Body of pancreas (tissue), 4 donors: ENCODE data around the gene SOX6. TPM values are rescaled to one million over a fixed set of nuclear protein-coding genes. Genes with fewer than 3 reads are reported as not detected.
A peak's percentile ranks its signal among the peaks of the same experiment; 100 is the strongest.

ENCODE experiments used
- ATAC-seq: fragments of 150-250 bp; one replicate; pipeline ENCODE4 v1.9.1; 2016
- DNase-seq, 4 donors: peaks; one replicate each; pipeline ENCODE4 v3.0.0-alpha.2; 2019
- H3K27ac ChIP-seq, 4 donors: fragments of 200-600 bp; sonication (generic); 1 replicate in 3 of 4; 2 replicates in 1 of 4; pipeline versions ENCODE4 v1.5.1 to v1.6.1; 2016 to 2019; ENCODE audit warnings: mild to moderate bottlenecking in 1 of 4, mixed read lengths in 1 of 4, moderate library complexity in 1 of 4
- H3K27me3 ChIP-seq, 2 donors: fragments of 200-600 bp; sonication (generic); one replicate each; pipeline ENCODE4 v1.6.0; 2016; ENCODE audit warnings: mild to moderate bottlenecking in 1 of 2
- H3K36me3 ChIP-seq, 2 donors: fragments of 200-600 bp; sonication (generic); replicated peaks in 1 of 2; 2 replicates each; pipeline ENCODE4 v1.5.1; 2016; ENCODE audit warnings: low read depth in 2 of 2; ENCODE audit not compliant: insufficient read depth in 1 of 2
- H3K4me1 ChIP-seq: fragments of 200-600 bp; sonication (generic); one replicate; pipeline ENCODE4 v1.6.0; 2016
- H3K4me3 ChIP-seq, 2 donors: fragments of 200-600 bp; sonication (generic); 1 replicate in 1 of 2; 2 replicates in 1 of 2; pipeline ENCODE4 v1.5.1; 2016 to 2019
- H3K9me3 ChIP-seq, 3 donors: fragments of 200-600 bp; sonication (generic); 1 replicate in 2 of 3; 2 replicates in 1 of 3; pipeline ENCODE4 v1.5.1; 2016
- POLR2A ChIP-seq, 3 donors: fragments of 450-650 bp; IDR thresholded peaks; one replicate each; pipeline ENCODE4 v1.6.1; 2016; ENCODE audit warnings: antibody characterized with exemption in 3 of 3, mild to moderate bottlenecking in 2 of 3
- WGBS, 2 donors: methylation state at CpG; one replicate each; pipeline ENCODE4 v1.1.5; 2017; 5-methylcytosine and 5-hydroxymethylcytosine counted together
- intact Hi-C: fragments of 100-400 bp; cut with DNase I; formaldehyde crosslinking; loops from one replicate; pipeline ENCODE4 v1.15.1; 2023
- total RNA-seq, 2 donors: library from RNA; depleted of rRNA; stranded (reverse); fragments of >200 nt; gene quantifications; one replicate each; pipeline ENCODE4 v1.1.0, GENCODE V29; 2016
- TF ChIP-seq, protein P1 (sequence below), 7 experiments: fragments of 450-650 bp in 4 of 7; fragments of 200-600 bp in 3 of 7; sonication (generic) in 3 of 7; IDR thresholded peaks; one replicate each; pipeline ENCODE4 v1.5.1; 2016 to 2019; ENCODE audit warnings: antibody characterized with exemption in 7 of 7

Gene SOX6
- total RNA-seq, 2 donors from 2014 or later: 21.4 to 23.6 TPM

GRCh38 chr11:16086229-16086819 is 270.0 kb downstream of the SOX6 start:
- intact Hi-C loops: no loop called here
- WGBS, 2 donors: 91% methylated on average over 7 of the region's 7 CpGs

DNA sequence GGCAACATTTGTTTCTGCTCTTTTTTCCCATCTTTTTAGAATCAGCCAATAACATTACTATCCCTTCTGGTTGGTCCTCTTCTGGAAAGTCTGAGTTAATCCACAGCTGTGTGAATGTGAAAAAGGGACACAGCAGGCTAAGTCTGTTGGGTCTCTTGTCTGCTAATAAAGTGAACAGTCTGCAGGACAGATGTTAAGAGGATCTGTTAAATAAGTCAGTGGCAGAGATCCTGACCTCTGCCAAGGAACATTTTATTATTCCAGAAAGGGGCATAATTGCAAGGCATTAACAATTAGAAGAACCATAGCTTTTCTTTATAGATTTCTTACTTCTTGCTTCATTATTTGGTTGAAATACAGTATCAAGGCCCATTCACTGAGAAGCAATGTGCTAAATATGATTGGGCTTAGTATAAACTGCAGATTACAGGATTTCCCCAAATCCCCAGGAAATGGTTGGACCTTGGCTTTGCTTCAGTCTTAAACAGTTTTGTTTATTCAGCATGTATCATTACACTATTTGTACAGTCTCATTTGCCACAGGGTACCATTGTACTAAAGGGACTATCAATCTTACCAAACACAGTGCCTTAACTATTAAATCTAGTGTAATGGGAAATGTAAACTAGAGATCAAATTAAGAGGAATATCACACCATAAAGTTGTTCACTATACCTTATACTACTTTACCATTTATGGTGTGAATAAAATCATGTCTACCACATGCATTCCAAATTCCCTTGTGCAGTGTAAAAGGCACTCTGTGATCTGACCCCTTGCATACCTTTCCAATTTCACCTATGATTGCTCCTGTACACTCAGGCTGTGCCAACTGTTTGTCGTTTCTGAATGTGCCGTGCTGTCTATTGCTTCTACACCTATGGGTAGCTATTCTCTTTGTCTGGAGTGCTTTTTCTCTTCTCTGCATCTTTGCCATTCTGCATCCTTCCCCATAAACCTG is 274.0 kb downstream of the SOX6 start:
- DNase-seq (no peak), ATAC-seq (no peak)
- Histone ChIP-seq H3K27me3 (no peaks in the 10 kb centered on the region), H3K4me3 (no peak overlapping the region), H3K27ac (peak overlapping the region in 2 of 4 donors; percentile 17 to 24), H3K4me1 (peaks cover 10% of the 10 kb centered on the region), H3K36me3 (no peaks in the 10 kb centered on the region), H3K9me3 (no peaks in the 10 kb centered on the region)
- WGBS, 2 donors: 57 to 58% methylated on average over 2 of the region's 2 CpGs
- intact Hi-C loops: no loop called here
- no peak for TF ChIP-seq POLR2A (IDR thresholded peaks at IDR 0.05)
- TF ChIP-seq, protein P1, sequence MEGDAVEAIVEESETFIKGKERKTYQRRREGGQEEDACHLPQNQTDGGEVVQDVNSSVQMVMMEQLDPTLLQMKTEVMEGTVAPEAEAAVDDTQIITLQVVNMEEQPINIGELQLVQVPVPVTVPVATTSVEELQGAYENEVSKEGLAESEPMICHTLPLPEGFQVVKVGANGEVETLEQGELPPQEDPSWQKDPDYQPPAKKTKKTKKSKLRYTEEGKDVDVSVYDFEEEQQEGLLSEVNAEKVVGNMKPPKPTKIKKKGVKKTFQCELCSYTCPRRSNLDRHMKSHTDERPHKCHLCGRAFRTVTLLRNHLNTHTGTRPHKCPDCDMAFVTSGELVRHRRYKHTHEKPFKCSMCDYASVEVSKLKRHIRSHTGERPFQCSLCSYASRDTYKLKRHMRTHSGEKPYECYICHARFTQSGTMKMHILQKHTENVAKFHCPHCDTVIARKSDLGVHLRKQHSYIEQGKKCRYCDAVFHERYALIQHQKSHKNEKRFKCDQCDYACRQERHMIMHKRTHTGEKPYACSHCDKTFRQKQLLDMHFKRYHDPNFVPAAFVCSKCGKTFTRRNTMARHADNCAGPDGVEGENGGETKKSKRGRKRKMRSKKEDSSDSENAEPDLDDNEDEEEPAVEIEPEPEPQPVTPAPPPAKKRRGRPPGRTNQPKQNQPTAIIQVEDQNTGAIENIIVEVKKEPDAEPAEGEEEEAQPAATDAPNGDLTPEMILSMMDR (IDR thresholded peaks at IDR 0.05): no peak

More at GRCh38 chr11:16086229-16086819, 270.0 kb downstream of the SOX6 start:
- Histone ChIP-seq H3K36me3 (no peaks in the 10 kb centered on the region), H3K9me3 (no peaks in the 10 kb centered on the region), H3K4me3 (no peak overlapping the region), H3K27ac (no peak overlapping the region), H3K27me3 (no peaks in the 10 kb centered on the region), H3K4me1 (peaks cover 10% of the 10 kb centered on the region)
- TF ChIP-seq, protein P1 (IDR thresholded peaks at IDR 0.05): no peak
- no peak for TF ChIP-seq POLR2A (IDR thresholded peaks at IDR 0.05)
- ATAC-seq (no peak), DNase-seq (no peak)

DNA sequence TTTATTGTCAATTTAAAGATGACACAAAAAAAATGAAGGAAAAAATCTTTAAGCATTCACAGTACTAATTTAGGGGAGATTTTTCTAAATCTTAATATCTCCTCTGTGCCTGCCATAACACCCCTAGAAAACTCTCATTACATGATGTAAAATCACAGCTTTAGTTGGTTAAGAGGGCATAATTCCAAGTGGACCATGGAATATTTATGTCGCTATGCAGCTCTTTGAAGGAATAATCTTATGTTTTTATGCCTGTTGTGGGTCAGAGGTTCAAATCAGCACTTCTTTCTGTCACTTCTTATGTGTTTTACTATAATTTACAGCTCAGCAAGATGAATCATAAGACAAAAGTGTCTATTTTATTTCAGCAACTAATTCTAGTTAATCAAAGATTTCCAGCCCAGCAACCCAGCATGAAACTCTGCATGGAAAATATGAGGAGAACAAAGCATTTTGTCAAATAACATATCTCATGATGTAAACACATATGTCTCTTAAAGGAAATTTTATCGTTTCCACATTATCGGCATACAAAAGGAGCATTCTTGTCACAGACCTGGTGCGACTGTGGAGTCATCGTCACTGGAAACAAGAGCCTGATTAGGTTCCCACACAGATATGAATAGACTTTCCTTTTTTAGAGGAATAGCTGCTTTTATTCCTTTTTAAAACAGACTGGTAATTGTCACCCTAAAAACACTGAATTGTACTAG is 274.8 kb downstream of the SOX6 start:
- Histone ChIP-seq H3K9me3 (no peaks in the 10 kb centered on the region), H3K4me1 (peaks cover 10% of the 10 kb centered on the region), H3K36me3 (no peaks in the 10 kb centered on the region), H3K4me3 (no peak overlapping the region), H3K27ac (peak overlapping the region in 1 of 4 donors; percentile 2), H3K27me3 (no peaks in the 10 kb centered on the region)
- 32 to 38% methylated on average over 5 of the region's 5 CpGs for WGBS, 2 donors
- no peak for TF ChIP-seq POLR2A (IDR thresholded peaks at IDR 0.05)
- TF ChIP-seq, protein P1 (IDR thresholded peaks at IDR 0.05): no peak
- DNase-seq (no peak), ATAC-seq (no peak)
- intact Hi-C loops: no loop called here

DNA sequence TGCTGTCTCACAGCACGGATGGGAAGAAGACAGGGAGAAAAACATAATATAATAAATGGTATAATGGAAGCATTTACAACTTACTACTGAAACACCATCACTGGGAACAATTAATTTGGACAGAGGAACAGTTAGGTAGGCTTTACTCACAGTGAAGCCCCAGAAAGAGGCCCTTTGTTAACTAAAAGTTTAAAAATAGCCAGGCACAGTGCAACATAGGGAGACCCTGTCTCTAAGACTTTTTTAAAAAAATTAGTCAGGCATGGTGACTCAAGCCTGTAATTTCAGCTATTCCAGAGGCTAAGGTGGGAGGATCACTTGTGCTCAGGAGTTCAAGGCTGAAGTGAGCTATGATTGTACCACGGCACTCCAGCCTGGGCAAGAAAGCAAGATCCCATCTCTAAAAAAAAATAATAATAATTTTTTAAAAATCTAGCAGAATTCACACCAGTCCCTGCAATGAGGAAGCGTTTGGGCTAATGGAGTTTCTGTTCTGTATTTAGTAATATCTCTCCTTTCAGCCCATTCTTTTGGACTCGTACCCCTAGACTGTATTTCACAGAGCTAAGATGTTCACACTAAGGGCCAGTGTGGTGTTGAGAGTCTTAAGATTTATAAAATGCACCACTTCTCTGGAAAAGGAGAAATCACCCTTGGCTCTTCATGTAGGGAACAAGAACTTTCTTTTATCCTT is 275.5 kb downstream of the SOX6 start:
- Histone ChIP-seq H3K27me3 (no peaks in the 10 kb centered on the region), H3K27ac (no peak overlapping the region), H3K9me3 (no peaks in the 10 kb centered on the region), H3K36me3 (no peaks in the 10 kb centered on the region), H3K4me3 (no peak overlapping the region), H3K4me1 (peaks cover 10% of the 10 kb centered on the region)
- 89 to 91% methylated on average over 4 of the region's 4 CpGs for WGBS, 2 donors
- no peak for TF ChIP-seq POLR2A (IDR thresholded peaks at IDR 0.05)
- TF ChIP-seq, protein P1 (IDR thresholded peaks at IDR 0.05): no peak
- intact Hi-C loops: no loop called here
- DNase-seq (no peak), ATAC-seq (no peak)
